HepG2 (cell line): ENCODE measurements around the gene TMEM256. TPM values are rescaled to one million over a fixed set of nuclear protein-coding genes. Genes with fewer than 3 reads are reported as not detected.

ENCODE experiments used
- BCL6 ChIP-seq: IDR thresholded peaks from 2 replicates; pipeline ENCODE4 v1.6.1; 2016; ENCODE audit warnings: missing genetic modification reagents, missing compliant biosample characterization
- CAMTA2 ChIP-seq: sonication (generic); formaldehyde crosslinking; IDR thresholded peaks from 2 replicates; pipeline ENCODE4 v1.4.0; 2020; ENCODE audit warnings: mild to moderate bottlenecking, missing genetic modification reagents, borderline replicate concordance
- CEBPG ChIP-seq: IDR thresholded peaks from 2 replicates; pipeline ENCODE4 v1.6.1; 2016
- MYC ChIP-seq: sonication (generic); formaldehyde crosslinking; IDR thresholded peaks from 2 replicates; pipeline ENCODE4 v1.9.0; 2021; ENCODE audit warnings: missing genetic modification reagents, borderline replicate concordance
- NAIF1 ChIP-seq: sonication (generic); formaldehyde crosslinking; IDR thresholded peaks from 2 replicates; pipeline ENCODE4 v1.5.0; 2020; ENCODE audit warnings: mild to moderate bottlenecking, missing genetic modification reagents, borderline replicate concordance
- PCBP2 ChIP-seq: fragments of 200-400 bp; formaldehyde crosslinking; optimal IDR thresholded peaks from 2 replicates; pipeline ENCODE3; 2018; ENCODE audit warnings: low read length, low read depth; ENCODE audit not compliant: poor library complexity, severe bottlenecking
- PHF20 ChIP-seq: sonication (generic); formaldehyde crosslinking; IDR thresholded peaks from 2 replicates; pipeline ENCODE4 v1.5.0; 2020; ENCODE audit warnings: mild to moderate bottlenecking, missing genetic modification reagents
- SMYD3 ChIP-seq: sonication (generic); formaldehyde crosslinking; IDR thresholded peaks from 2 replicates; pipeline ENCODE4 v1.8.1; 2023; ENCODE audit warnings: mild to moderate bottlenecking, missing genetic modification reagents
- SOX5 ChIP-seq: IDR thresholded peaks from 2 replicates; pipeline ENCODE4 v1.6.1; 2016; ENCODE audit warnings: borderline replicate concordance
- TGIF2 ChIP-seq: IDR thresholded peaks from 2 replicates; pipeline ENCODE4 v1.6.1; 2016; ENCODE audit warnings: control low read depth, missing compliant biosample characterization
- TOPORS ChIP-seq: sonication (generic); formaldehyde crosslinking; IDR thresholded peaks from 2 replicates; pipeline ENCODE4 v1.8.0; 2023; ENCODE audit warnings: mild to moderate bottlenecking, missing genetic modification reagents
- ZBTB7B ChIP-seq: sonication (generic); formaldehyde crosslinking; IDR thresholded peaks from 2 replicates; pipeline ENCODE4 v1.4.0; 2020; ENCODE audit warnings: missing genetic modification reagents
- ZNF253 ChIP-seq: sonication (generic); formaldehyde crosslinking; IDR thresholded peaks from 2 replicates; pipeline ENCODE4 v1.8.0; 2022; ENCODE audit warnings: mild to moderate bottlenecking, missing genetic modification reagents, borderline replicate concordance
- ZNF619 ChIP-seq: sonication (generic); formaldehyde crosslinking; IDR thresholded peaks from 2 replicates; pipeline ENCODE4 v1.4.0; 2020; ENCODE audit warnings: mild to moderate bottlenecking, missing genetic modification reagents
- ZNF7 ChIP-seq: IDR thresholded peaks from 2 replicates; pipeline ENCODE4 v1.6.1; 2016; ENCODE audit warnings: missing biosample characterization, missing genetic modification reagents
- ZNF841 ChIP-seq: sonication (generic); formaldehyde crosslinking; IDR thresholded peaks from 2 replicates; pipeline ENCODE4 v1.8.1; 2023; ENCODE audit warnings: missing genetic modification reagents, borderline replicate concordance
- ZNF891 ChIP-seq: sonication (generic); formaldehyde crosslinking; IDR thresholded peaks from 2 replicates; pipeline ENCODE4 v1.5.0; 2020; ENCODE audit warnings: mild to moderate bottlenecking, missing genetic modification reagents
- polyA plus RNA-seq, 8 experiments: library from polyadenylated mRNA; depleted of rRNA in 3 of 8; stranded (reverse) in 7 of 8; unstranded in 1 of 8; fragments of >200 nt; fragmentation: Illumina TruSeq in 4 of 8; extraction: Trizol in 4 of 8; gene quantifications; 2 replicates each; pipeline versions ENCODE4 v1.2.1 to v1.2.3, GENCODE V29; 2011 to 2016; ENCODE audit warnings: low read depth in 4 of 8, missing spikeins in 1 of 8, mixed read lengths in 1 of 8; ENCODE audit not compliant: insufficient read depth in 1 of 8
- total RNA-seq, 5 experiments: library from RNA; depleted of rRNA; stranded (reverse); fragments of >200 nt; fragmentation: Illumina TruSeq; extraction: Trizol; gene quantifications; 2 replicates each; pipeline ENCODE4 v1.2.3, GENCODE V29; 2016; ENCODE audit warnings: low read depth in 1 of 5
- TF ChIP-seq, protein P1 (sequence below): sonication (generic); formaldehyde crosslinking; IDR thresholded peaks from 2 replicates; pipeline ENCODE4 v1.8.0; 2023; ENCODE audit warnings: mild to moderate bottlenecking, missing genetic modification reagents
- TF ChIP-seq, protein P2 (sequence below): IDR thresholded peaks from 2 replicates; pipeline ENCODE4 v1.6.1; 2018; ENCODE audit warnings: missing genetic modification reagents, mild to moderate bottlenecking, missing compliant biosample characterization
- TF ChIP-seq, protein P3 (sequence below): sonication (generic); formaldehyde crosslinking; conservative IDR thresholded peaks from 2 replicates; pipeline ENCODE4 v1.4.0; 2020; ENCODE audit warnings: mild to moderate bottlenecking, missing genetic modification reagents, moderate library complexity
- TF ChIP-seq, protein P4 (sequence below): sonication (generic); formaldehyde crosslinking; IDR thresholded peaks from 2 replicates; pipeline ENCODE4; 2020; ENCODE audit warnings: missing genetic modification reagents, mild to moderate bottlenecking, borderline replicate concordance

Gene TMEM256
- total and polyA plus RNA-seq, 2 of the 13 experiments (the other 11 are each of a cell fraction or from before 2014, with no cell fraction given), result 231 to 252 TPM

DNA sequence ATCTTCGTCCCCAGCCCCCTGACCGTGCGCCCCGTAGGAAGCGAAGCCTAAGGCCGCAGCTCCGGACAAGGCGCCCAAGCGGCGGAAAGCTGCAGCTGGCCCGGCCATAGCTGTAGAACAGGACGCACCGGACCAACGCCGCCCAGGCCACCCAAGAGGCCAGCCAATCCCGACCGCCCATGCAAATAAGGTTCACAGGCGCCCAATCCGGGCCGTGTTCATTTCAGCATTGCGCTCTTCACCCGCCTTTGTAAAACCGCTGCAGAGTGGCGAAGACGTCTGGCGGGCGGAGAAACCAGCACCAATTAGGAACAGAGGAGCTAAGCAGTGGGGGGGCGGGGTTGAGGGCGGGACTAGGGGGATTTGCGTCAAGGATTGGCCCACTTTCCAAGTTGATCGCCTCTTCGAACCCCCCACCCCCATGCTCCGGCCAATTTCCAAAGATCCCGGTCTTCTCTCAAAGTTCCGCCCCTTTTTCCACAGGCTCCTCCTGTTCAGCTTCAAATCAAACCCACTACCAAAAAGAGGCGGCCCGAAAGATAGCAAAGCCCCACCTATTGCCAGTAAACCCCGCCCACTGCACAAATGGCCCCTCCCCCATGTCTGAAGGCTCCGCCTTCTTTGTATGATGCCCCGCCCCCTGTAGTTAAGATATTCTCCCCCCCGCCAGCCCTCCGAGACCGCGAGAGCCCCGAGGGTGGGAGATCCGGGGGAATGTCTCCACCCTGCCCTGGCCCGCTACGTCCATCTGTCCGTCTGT, at the start of gene TMEM256 (continued):
- TF ChIP-seq, protein P1, sequence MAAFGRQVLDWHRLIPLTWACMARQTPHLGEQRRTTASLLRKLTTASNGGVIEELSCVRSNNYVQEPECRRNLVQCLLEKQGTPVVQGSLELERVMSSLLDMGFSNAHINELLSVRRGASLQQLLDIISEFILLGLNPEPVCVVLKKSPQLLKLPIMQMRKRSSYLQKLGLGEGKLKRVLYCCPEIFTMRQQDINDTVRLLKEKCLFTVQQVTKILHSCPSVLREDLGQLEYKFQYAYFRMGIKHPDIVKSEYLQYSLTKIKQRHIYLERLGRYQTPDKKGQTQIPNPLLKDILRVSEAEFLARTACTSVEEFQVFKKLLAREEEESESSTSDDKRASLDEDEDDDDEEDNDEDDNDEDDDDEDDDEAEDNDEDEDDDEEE (CRISPR knock-in tag), result no peak
- TF ChIP-seq ZBTB7B (no peak), PHF20 (CRISPR knock-in tag) (no peak), MYC (CRISPR knock-in tag) (peak; percentile 31; the same call in 1 of the 2 replicates), ZNF253 (CRISPR knock-in tag) (no peak), TOPORS (CRISPR knock-in tag) (no peak), NAIF1 (CRISPR knock-in tag) (0 out of 2 replicates have a peak, but pooled peaks have one; percentile 5), ZNF619 (CRISPR knock-in tag) (no peak), BCL6 (CRISPR knock-in tag) (no peak), ZNF841 (CRISPR knock-in tag) (no peak), CAMTA2 (CRISPR knock-in tag) (no peak), ZNF7 (no peak), SOX5 (CRISPR knock-in tag) (no peak), SMYD3 (peak; percentile 48; the same call in 1 of the 2 replicates), ZNF891 (peak; percentile 47; the same call in 1 of the 2 replicates), PCBP2 (no peak), CEBPG (no peak), TGIF2 (CRISPR knock-in tag) (no peak)
- TF ChIP-seq, protein P2, sequence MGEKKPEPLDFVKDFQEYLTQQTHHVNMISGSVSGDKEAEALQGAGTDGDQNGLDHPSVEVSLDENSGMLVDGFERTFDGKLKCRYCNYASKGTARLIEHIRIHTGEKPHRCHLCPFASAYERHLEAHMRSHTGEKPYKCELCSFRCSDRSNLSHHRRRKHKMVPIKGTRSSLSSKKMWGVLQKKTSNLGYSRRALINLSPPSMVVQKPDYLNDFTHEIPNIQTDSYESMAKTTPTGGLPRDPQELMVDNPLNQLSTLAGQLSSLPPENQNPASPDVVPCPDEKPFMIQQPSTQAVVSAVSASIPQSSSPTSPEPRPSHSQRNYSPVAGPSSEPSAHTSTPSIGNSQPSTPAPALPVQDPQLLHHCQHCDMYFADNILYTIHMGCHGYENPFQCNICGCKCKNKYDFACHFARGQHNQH, result 0 out of 2 replicates have a peak, but pooled peaks have one; percentile 41
- TF ChIP-seq, protein P3, sequence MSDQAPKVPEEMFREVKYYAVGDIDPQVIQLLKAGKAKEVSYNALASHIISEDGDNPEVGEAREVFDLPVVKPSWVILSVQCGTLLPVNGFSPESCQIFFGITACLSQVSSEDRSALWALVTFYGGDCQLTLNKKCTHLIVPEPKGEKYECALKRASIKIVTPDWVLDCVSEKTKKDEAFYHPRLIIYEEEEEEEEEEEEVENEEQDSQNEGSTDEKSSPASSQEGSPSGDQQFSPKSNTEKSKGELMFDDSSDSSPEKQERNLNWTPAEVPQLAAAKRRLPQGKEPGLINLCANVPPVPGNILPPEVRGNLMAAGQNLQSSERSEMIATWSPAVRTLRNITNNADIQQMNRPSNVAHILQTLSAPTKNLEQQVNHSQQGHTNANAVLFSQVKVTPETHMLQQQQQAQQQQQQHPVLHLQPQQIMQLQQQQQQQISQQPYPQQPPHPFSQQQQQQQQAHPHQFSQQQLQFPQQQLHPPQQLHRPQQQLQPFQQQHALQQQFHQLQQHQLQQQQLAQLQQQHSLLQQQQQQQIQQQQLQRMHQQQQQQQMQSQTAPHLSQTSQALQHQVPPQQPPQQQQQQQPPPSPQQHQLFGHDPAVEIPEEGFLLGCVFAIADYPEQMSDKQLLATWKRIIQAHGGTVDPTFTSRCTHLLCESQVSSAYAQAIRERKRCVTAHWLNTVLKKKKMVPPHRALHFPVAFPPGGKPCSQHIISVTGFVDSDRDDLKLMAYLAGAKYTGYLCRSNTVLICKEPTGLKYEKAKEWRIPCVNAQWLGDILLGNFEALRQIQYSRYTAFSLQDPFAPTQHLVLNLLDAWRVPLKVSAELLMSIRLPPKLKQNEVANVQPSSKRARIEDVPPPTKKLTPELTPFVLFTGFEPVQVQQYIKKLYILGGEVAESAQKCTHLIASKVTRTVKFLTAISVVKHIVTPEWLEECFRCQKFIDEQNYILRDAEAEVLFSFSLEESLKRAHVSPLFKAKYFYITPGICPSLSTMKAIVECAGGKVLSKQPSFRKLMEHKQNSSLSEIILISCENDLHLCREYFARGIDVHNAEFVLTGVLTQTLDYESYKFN, result no peak
- TF ChIP-seq, protein P4, sequence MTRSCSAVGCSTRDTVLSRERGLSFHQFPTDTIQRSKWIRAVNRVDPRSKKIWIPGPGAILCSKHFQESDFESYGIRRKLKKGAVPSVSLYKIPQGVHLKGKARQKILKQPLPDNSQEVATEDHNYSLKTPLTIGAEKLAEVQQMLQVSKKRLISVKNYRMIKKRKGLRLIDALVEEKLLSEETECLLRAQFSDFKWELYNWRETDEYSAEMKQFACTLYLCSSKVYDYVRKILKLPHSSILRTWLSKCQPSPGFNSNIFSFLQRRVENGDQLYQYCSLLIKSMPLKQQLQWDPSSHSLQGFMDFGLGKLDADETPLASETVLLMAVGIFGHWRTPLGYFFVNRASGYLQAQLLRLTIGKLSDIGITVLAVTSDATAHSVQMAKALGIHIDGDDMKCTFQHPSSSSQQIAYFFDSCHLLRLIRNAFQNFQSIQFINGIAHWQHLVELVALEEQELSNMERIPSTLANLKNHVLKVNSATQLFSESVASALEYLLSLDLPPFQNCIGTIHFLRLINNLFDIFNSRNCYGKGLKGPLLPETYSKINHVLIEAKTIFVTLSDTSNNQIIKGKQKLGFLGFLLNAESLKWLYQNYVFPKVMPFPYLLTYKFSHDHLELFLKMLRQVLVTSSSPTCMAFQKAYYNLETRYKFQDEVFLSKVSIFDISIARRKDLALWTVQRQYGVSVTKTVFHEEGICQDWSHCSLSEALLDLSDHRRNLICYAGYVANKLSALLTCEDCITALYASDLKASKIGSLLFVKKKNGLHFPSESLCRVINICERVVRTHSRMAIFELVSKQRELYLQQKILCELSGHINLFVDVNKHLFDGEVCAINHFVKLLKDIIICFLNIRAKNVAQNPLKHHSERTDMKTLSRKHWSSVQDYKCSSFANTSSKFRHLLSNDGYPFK (CRISPR knock-in tag), result no peak
